Measurements from ENCODE around the gene MCM5. TPM values are rescaled to one million over a fixed set of nuclear protein-coding genes. Genes with fewer than 3 reads are reported as not detected.

MCM5 gene
- 87.7 and 165 TPM in 2 replicates for total RNA-seq (2014; rRNA removed; shearing (Covaris generic))

DNA sequence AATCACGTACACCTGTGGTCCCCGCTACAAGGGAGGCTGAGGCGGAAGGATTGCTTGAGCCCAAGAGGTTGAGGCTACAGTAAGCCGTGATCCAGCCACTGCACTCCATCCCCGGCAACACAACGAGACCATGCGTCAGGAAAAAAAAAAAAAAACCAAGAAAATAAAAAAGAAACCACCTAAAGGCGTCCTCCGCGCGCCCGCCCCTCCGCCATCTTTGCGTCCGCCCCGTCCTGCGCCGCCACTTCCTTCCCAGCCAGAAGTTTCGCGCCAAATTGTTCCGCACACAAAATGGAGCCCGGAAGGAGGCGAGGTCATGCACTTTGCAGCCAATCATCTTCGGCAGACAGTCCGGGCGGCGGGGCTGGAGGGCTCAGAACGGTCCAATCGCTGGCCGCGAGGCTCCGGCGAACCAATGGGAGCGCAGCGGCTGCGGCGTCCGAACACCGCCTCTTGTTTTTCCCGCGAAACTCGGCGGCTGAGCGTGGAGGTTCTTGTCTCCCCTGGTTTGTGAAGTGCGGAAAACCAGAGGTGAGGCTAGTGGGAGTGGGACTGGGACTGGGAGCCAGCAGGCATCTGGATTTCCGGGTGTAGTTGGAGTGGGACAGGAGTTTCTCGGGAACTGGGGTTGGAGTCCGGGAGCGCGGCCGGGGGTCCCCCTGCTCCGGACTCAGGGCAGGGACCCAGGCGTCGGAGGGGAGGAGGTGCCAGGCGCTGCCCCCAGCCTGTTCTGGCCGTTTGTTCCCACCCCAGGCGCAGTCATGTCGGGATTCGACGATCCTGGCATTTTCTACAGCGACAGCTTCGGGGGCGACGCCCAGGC lies at the start of gene MCM5:
TSS of gene MCM5 (plus strand) at position 463 of the 823 bp plus-strand sequence. CDS start at position 762, 299 bp downstream.
- peak; percentile 88 for DNase-seq (ENCODE audit: low spot score)

DNA sequence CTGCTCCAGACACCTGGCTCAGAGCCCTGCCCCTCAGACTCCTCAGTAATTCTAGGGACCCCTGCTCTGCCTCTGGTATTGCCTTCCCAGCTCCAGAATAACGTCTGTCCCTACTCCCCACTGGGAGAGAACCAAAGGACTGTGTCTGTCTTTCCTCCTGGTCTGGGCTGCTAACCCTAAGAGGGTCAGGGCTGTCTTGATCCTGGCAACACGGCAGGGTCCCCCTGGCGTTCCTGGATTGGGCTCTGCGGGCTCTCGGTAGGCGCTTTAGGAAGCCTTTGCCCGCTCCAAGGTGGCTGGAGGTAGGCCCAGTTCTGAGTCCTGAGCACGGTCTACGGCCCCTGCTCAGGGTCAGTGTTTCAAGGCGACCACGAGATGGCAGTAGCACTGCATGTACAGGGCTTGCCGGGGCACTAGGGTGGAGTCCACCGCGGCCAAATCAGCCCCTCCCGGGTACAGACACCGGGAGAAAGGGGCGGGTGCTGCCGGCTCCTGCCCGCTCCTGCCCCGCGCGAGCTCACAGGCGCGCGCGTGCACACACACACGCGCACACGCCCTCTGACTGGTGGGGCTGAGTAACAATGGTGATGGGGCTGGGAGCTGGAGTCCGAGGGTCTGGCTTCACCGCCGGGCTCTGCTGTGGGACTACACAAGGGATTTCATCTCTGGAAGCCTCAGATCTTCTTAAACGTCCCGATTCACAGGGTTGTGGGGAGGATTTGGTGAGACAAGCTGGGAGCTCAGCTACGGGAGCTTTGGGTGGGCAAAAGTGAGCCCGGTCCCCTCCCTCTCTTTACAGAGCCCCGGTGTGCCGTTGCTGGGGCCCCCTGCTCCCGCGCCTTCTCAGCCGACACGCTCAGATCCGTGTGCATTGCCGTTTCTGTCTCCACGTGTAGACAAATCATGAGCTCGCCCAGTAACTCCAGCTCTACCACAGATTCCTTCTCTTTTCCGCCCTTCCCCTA lies 49.1 kb upstream of the MCM5 start:
- DNase-seq (ENCODE audit: low spot score), result peak; percentile 81

DNA sequence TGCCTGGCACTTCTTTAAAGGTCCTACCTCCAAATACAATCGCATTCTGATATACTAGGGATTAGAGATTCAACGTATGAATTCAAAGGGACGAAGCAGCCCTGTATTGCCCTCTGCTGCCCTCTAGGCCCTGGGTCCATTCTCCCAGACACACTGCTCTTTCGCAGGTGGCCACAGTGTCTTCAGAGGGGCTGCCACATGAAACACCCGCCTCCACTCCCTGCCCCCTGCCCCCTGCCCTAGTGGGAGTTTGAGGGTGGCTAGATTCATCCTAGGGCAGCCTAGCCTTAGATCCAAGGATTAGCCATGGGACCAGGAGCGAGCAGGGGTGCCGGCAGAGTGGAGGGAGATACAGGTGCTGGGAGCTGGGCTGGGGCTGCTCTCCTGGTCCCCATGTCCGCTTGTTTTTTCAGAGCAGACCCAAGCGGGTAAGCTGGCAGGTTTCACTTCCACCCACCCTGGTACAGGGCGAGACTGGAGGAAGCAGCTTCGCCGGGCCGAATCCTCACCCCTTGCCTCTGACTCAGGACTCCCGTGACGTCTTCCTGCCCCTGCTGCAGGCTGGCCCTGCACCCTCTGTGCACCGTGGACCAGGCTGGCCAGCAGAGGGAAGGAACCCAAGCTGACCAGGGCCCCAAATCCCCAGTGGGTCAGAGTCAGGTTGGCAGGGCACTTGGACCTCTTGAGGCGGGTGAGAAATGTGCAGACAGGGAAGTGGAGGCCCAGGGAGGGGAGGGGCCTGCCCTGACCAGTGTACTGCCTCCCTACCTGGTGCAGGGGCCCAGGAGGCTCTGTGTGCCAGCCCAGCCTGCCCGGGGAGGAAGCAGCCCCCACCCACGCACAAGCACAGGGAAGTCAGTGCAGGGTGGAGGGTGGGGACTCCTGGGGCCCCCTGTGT lies 47.5 kb upstream of the MCM5 start:
- DNase-seq (ENCODE audit: low spot score), result no peak

DNA sequence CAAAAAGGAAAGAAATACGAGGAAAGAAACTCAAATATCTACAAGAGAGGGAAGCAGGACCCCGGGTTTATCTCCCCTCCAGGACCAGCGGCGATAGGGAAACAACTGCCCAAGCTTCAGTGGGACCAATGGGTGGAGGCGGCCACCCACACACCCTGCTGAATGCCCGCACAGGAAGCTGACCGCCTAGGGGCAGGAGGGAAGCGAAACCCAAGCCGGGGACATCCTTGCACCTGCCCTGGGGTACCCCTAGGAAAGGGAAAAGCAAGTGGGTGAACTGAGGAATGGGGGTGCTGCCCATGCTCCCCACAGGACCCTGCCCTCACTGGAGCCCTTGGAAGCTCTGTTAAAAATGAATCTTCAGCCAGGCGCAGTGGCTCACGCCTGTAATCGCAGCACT lies 46.6 kb upstream of the MCM5 start:
- DNase-seq (ENCODE audit: low spot score), result no peak

DNA sequence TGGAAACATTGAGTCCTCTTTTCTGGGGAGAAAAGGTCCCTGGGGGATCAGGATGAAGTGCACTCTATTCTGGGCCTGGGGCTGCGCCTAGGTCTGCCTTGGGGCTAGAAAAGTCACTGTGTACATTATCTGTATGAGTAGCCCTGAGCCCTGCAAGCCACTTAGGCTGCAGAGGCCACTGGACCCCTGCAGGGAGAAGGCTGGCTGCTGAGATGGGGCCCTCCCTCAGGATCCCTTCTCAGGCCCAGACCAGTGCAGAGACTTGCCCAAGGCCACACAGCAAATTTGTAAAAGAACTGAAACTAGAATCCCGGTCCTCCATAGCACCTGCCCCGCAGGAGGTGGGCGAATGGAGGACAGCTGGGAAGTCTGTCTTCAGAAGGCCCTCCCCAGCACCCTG lies 45.9 kb upstream of the MCM5 start:
- no peak for DNase-seq (ENCODE audit: low spot score)

DNA sequence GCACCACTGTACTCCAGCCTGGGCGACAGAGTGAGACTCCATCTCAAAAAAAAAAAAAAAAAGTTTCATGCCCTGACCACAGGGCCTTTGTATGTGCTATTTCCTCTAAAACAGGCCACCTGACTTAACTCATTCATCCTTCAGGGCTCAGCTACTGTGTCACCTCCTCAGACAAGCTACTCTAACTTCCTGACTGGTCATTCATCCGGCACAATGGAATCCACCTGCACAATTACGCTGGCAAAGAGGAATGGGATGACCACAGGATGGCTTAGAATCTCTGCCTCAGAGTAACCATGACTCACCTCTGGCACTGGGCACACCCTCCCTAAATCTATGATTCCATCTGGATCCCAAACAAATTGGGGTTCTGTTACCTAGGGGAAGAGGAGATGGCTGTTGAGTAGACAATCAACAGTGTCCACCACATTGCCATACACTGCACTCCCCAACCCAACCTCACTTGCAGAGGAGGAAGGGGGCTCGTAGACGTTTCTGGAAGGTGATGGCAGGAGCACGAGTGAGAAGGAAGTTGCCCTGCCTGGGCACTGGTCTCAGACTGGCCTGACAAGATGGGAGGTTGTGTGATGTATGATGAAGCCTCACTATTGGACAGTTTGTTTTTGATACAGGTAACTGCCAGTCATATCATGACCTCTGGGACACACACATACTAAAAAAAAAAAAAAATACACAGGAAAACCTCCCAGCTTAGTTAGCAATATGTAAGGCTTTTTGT lies 41.9 kb upstream of the MCM5 start:
- peak; percentile 92 for DNase-seq (ENCODE audit: low spot score)

DNA sequence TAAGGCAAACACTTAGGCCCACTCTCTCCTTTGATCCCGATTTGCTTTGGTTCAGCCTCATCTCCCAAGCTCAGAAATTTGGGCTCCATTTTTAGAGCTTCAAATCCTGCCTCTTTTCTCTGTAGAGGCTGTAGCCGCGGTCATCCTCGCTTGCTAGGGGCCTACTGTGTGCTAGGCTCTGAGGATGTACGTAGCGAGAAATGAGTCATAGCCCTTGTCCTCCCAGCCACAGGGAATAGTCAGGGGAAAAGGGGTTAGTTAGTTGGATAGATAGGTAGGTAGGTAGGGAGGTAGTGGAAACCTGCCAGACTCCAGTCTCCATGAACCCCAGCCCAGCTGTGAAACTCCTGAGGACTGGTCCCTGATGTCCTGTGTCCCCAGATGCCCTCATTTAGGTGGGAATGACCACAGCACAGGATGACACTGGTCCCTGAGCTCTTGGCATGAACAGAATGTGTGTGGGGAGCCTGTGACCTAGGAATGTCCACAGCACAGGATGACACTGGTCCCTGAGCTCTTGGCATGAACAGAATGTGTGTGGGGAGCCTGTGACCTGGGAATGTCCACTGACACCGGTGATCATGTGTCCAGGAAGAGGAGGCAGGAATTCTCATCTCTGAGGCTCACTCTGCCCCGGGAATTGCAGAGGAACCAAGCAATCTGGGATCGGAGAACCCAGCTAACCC lies 40.4 kb upstream of the MCM5 start:
- DNase-seq (ENCODE audit: low spot score), result peak; percentile 40

DNA sequence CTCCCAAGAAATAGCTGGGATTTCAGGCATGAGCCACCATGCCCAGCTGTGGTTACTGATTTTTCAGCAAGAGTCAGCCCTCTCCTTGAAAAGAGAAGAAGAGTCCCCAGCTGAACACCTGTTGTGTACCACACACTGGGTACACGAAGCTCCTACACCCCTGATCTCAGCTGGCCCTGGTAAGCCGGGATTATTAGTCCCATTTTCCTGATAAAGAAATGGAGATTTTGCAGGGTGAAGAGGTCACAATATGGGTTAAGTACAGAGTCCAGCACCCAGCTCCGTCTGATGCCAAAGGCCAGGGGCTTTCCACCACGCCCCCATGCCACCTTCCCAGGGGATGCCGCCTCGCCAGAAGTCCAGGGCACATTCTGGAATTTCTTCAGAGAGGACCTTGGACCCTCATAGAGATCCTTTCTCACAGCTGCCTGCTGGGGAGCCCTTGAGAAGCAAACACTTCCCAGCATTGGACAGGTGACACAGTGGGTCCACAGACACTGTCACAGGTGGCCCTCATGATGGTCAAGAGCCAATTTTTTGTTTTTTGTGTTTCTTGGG lies 38.9 kb upstream of the MCM5 start:
- DNase-seq (ENCODE audit: low spot score), result no peak

DNA sequence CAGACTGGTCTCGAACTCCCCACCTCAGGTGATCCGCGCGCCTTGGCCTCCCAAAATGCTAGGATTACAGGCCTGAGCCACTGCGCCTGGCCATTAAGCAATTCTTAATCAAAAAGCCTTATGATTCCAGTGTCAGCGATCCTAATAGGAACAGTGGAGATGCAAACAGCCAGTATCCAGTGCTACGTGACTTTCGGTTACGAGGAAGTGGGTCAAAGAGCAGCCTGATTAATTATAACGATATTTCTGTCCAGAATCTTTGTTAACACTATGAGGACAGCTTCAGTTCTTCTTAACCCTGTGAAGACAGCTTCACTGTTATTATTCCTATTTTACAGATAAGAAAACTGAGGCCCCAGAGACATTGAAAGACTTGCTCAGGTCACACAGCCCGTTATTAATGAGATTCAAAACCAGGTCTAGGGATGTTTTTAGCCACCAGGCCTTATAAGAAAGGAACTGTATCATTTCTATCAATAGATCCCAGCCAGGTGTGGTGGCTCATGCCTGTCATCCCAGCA lies 36.3 kb upstream of the MCM5 start:
- no peak for DNase-seq (ENCODE audit: low spot score)

DNA sequence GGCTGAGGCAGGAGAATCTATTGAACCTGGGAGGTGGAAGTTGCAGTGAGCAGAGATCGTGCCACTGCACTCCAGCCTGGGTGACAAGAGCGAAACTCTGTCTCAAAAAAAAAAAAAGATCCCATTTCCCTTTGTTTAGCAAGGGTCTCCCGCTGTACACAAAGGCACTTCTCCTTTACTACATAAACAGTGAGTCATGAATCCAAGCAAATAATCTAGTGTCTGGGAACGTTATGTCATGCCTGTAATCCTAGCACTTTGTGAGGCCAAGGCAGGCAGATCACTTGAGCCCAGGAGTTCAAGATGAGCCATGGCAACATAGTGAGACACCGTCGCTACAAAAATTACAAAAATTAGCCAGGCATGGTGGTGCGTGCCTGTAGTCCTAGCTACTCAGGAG lies 35.7 kb upstream of the MCM5 start:
- peak; percentile 47 for DNase-seq (ENCODE audit: low spot score)

DNA sequence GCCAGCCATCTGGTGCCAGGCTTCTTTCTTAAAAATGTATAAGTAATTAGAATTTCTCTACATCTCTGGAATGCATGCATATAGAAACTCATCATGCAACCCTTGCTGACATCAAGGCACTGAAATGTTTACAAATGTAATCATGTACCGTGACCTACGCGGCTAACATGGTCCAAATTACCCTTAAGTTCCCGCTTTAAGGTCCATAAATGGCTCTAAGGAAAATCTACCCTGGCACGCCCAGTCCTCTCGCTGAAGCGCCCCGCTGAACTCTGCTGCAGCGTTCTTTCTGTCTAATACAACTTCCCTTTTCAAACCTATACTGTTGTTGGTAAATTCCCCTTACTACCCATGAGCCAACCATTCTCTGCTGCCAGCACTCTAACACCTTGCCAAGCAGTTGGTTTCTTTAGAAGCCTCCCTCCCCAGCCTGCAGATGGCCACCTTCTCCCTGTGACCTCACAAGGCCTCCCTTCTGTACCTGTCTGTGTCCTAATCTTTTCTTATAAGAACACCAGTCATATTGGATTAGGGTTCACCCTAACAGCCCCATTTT lies 32.5 kb upstream of the MCM5 start:
- no peak for DNase-seq (ENCODE audit: low spot score)

DNA sequence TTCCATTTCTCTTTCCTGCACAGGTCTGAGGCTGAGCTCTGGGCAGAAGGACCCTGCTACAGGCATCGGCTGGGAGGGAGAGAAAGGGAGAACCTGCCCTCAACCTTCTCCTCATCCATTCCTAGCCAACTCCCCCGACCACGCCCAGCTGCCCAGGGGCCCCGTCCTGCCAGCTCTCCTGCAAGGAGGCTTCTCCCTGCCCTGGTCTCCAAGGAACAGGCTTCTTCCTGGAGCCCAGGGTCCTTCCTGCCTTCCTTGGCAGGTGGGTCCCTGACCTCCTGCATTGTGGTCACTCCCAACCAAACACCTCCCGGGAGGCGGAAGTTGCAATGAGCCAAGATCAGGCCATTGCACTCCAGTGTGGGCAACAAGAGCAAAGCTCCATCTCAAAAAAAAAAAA lies 31.6 kb upstream of the MCM5 start:
- no peak for DNase-seq (ENCODE audit: low spot score)

DNA sequence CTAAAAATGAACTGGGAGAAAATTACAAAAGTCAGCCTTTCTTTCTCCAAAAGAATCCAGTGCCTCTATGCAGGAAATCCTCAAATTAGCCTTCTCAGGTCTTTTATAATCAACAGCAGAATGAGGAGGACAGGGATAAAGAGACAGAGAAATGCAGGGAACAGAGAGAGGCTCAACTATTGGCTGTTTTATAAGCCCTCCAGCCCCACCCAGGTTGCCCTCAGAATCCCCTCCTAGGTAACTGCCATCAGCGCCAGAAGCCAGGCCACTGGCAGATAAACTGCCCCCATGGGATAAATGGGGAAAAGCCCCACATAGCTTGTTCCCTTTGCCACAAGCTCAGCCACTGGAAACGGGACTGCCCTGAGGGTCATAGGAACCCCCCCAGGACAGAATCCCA lies 29.9 kb upstream of the MCM5 start:
- DNase-seq (ENCODE audit: low spot score), result no peak

DNA sequence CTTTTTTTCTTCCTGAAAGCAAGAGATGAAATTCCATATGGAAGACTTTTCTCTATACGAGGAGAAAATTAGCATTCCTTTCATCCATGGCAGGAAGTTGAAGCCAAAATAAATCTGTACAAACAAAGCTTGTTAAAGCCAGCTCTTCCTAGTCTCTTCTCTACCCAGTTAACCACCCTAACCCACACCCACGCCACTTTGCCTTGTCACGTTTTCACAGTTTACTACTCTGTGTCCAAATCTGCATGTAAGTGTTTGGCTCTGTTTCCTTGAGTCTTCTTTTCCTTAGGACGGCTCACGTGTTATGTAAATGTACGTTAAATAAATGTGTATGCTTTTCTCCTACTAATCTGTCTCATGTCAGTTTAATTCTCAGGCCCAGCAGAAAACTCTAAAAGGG lies 26.2 kb upstream of the MCM5 start:
- no peak for DNase-seq (ENCODE audit: low spot score)

DNA sequence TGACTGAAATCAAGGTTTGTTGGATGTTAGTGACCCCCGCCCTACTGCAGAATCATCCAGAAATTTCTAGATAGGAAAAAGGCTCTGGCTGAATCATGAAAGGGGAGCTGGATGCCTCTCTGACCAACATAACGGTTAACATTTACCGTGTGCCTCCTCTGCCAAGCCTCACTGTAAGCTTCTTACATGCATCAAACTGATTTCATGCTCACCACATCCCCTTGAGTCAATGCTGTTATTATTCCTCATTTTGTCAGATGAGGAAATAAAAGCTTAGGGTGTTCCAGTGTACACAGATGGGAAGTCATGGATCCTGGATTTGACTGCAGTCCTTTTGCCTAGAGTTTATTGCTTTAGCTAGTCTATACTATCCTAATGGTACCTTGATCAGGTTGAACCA lies 24.9 kb upstream of the MCM5 start:
- no peak for DNase-seq (ENCODE audit: low spot score)

DNA sequence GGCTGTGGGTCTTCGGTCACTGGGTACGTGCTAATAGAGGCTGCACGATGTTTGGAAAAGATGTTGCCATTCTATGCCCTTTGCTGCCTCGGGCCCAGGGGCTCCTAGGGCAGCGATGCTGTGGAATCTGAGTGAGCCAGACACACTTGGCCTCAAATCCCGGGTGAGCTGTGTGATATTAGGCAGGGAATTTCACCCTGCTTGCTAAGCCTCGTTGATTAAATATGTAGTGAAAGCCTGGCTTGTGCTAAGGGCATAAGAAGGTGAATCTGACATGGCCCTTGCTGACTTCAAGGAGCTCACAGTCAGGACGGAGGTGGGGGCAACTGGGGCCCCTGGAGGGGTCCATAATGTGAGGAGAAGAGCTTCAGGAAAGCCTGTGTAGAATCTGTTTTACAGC lies 24.4 kb upstream of the MCM5 start:
- DNase-seq (ENCODE audit: low spot score), result no peak

DNA sequence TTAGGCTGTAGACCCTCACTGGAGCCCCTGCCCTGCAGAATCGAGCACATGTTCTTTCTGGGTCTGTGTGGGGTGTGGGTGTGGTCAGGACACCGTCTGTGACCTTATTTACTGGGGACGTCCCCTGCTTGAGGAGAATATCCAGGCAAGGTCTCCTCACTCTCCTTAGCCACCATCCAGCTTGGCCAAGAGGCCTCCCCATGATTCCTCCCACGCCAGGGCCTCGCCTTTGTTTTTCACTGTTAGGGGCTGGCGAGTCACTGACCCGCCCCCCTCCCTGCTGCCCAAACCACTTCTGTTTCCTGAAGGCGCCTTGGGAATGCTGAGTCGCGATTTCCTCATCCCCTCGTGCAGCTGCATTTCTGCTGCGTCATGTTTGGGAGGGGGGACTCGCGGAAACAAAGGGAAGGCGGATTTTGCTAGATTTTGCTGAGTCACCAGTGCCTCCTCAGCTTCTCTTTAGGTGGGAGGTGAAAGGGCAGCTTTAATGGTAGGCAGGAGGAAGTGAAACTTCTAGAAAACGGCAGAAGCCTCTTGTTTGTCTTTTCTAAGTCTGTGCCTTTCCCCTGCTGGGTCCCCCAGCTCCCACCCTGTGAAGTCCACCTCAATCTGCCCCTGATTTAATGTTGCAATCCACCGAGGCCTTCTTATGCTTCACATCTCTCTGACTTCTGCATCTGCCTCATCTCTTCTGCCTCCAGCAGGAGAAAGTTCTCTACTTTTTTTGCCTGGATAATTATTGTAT lies 23.0 kb upstream of the MCM5 start:
- DNase-seq (ENCODE audit: low spot score), result peak; percentile 89

DNA sequence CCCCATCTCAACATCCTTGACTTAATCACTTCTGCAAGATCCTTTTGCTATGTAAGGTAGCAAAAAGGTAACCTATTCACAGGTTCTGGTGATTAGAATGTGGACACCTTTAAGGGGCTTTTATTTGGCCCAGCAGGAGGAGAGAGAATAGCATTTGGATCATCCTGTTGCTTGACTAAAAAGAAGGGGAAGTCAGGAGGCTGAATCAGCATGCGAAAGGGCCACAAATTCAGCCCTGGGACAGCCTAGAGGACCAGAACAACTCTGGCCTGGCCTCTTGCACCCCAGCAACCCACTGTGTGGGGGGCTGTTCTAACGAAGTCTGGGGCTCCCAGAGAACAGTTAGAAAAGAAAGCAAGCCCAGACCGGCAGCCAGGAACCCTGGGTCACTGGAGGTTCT lies 22.2 kb upstream of the MCM5 start:
- no peak for DNase-seq (ENCODE audit: low spot score)

DNA sequence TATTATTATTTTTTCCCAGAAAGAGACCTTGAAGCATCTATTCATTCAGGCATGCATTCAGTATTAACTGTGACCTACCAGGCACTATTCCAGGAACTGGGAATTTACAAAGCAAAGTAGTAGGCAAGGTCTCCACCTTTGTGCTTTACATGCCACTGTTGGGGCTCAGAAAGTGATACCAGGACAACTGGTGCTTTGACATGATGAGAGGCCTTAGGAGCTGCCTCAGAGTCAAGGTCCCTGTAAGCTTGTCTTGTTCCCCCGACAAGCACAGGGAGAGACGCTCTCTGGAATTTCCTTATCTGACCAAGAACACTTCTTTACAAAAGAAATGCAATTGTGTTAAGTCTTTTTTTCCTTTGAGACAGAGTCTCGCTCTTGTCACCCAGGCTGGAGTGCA lies 21.3 kb upstream of the MCM5 start:
- DNase-seq (ENCODE audit: low spot score), result no peak

Measured in A172 (cell line).